Suppressor macrophage (primary cell): ENCODE data around the gene PXDC1.

Experiments
- DNase-seq, 4 experiments: peaks; one replicate each; pipeline ENCODE4 v3.0.0-alpha.2; 2020 to 2022
- total RNA-seq, 17 experiments: gene quantifications; one replicate each; lab custom pipeline; 2026; ENCODE audit warnings: mixed read lengths in 6 of 17, inconsistent platforms in 3 of 17; lab: John Stamatoyannopoulos, UW

PXDC1 gene, protein sequence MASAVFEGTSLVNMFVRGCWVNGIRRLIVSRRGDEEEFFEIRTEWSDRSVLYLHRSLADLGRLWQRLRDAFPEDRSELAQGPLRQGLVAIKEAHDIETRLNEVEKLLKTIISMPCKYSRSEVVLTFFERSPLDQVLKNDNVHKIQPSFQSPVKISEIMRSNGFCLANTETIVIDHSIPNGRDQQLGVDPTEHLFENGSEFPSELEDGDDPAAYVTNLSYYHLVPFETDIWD
- 25.7 to 55.6 (median 36.4) reads per million in 17 experiments for total RNA-seq

DNA sequence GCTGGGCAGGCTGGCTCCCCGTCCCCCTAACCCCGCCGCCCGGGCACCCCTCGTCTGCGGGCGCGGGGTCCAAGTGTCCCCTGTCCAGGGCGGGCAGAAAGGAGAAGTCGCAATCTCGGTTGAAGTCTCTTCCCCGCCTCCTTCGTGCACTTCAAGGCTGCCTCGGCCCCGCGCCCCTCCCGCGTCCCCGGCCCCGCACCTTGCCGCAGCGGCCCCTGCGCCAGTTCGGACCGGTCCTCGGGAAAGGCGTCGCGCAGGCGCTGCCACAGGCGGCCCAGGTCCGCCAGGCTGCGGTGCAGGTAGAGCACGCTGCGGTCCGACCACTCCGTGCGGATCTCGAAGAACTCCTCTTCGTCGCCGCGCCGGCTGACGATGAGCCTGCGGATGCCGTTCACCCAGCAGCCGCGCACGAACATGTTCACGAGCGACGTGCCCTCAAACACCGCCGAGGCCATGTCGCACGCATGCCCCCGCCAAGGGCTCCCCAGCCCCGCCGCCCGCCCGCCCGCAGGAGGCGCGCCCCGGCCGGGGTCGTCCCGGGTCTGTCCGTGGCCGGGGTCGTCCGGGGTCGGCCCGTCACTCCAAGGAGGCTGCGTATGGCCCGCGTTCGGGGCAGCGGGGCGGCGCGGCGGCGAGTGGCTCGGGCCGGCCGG, at the start of gene PXDC1:
Gene PXDC1, minus strand, starts transcription at position 637 of the 653 bp plus-strand sequence. Its CDS starts 182 bp downstream, at position 455.
- peak in 3 of 4 experiments; percentile 63 to 75 (median 68) for DNase-seq

DNA sequence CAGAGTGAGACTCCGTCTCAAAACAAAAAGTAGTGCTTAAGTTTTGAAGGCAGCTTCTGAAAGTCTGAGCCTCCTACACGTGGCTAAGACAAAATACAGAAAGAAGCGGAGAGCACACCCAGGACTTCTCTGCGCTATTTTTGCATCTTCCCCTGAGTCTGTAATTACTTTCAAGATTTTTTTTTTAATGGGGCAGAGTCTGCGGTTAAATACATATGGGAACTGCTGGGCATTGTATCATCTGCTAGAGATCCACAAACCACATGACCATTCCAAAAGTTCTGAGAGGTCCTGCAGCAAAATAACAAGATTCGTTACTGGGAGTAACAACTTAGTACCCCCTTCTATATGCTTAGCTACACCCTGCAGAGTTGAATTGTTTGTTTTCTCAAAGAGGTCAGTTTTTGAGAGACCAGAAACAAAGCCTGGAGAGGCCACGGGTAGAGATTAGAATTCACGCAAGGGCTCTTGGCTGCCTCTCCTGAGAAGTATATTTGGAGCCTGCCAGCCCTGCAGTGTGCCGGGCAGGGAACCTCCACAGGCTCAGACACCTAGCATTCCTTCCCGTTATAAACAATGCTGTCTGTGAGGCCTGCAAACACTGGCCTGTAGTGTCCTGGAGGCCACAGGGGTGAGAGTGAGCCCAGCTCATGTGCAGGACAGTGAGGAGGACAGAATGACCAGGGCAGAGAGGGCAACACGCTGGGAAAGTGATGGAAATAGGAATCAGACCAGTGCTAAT, 49.5 kb upstream of the PXDC1 start:
- no peak for DNase-seq

DNA sequence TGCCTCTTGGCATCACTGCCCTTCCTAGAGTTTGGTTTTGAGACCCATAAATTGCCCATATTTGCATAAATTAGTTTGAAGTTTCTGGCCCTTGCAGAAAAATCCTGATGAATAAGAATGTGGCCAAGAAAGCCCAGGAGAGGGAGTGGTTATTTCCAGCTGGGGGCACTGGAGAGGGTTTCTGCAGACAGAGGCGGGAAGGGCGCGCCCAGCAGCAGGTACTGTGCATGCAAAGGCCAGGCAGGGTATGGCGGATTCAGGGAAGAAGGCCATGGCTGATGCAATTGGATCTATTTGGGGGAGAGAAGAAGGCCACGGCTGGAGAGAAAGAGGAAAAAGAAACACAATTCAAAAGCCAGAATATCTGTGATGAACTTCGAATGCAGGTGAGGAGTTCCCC, 48.2 kb upstream of the PXDC1 start:
- no peak for DNase-seq

DNA sequence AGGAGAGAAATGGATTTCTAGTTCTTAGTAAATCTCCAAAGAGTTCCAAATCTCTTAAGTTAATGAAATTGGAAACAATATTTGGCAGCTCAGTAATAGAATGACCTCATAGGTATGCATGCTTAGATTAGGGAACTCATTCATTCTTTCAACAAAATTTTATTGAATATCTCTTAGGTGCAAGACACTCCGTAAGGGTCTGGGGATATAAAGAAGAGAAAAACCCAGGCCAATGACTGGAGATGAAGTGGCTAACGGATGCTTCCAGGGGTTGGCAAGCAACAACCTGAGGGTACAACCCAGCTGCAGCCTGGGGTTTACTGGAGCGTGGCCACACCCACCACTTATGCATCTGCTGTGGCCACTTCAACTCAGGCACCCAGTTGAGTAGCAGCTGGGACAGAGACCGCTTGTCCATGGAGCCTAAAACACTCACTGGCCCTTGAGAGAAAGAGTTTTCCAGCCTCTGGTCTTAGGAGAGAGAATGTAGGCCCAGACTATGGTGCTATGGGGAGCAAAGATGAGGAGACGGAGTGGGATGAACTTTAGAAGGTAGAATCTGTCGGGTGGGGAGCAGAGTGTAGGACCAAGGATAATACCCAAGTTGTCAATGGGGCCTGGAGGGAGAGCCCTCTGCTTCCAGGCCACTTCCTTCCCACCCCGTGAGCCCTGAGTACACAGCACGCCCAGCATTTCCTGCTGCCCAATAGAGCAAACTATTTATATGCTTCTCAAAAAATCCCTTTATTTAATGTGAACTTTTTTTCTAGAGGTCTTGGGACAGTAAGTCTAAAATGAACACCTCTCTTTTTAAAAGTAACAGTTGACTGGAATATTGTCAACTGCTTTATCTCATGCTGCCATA, 46.8 kb upstream of the PXDC1 start:
- DNase-seq, result peak in 3 of 4 experiments; percentile 35 to 57 (median 53)

DNA sequence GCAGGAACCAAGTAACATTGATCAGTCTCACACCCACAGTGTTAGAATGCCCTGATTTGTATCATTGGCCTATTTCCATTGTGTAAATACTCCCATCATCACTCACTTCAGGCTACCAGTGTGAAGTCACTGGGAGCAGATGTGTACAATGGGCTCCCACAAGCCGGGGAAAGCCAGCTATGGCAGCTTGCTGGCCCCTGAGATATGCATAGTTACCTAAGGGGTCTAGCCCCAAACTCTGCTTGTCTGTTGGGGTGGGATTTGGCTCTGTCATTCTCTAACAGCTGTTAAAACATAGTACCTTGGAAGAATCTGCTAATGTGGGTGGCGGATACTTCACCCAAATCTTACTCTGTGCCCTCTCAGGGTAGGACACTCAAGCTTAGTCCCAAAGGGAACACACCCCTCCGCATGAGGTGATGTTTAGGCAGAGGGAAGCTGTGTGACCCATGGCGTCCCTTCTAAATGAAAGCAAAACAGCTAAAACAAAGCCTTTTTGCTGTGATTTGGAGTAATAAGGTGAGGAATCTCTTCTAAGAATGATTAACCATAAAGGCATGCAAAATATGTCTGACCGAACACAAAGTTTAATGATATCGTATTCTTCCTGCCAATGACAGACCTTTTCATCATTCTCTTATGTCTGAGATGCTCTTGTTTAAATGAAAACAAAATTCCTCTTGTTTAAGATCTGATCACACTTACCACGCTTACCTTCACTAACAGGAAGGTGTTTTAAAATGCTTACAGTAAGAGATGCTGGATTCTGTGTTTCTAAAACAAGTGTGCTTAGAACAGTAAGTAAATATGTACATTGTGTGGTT, 45.9 kb upstream of the PXDC1 start:
- no peak for DNase-seq

DNA sequence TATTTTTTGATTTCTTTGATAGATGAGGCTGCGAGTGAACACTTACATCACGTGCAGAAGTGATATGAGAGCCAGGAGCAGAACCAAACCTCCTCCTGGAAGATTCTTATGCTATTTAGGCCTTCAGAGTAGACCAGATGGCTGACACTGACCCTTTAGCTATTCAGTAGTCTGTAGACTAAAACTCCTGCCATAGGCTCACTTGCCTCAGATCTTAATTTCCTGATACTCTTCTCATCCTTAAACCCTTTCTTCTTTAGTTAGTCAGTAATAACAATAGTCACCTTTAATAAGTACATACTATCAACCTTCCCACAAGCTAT, 45.2 kb upstream of the PXDC1 start:
- DNase-seq, result no peak

DNA sequence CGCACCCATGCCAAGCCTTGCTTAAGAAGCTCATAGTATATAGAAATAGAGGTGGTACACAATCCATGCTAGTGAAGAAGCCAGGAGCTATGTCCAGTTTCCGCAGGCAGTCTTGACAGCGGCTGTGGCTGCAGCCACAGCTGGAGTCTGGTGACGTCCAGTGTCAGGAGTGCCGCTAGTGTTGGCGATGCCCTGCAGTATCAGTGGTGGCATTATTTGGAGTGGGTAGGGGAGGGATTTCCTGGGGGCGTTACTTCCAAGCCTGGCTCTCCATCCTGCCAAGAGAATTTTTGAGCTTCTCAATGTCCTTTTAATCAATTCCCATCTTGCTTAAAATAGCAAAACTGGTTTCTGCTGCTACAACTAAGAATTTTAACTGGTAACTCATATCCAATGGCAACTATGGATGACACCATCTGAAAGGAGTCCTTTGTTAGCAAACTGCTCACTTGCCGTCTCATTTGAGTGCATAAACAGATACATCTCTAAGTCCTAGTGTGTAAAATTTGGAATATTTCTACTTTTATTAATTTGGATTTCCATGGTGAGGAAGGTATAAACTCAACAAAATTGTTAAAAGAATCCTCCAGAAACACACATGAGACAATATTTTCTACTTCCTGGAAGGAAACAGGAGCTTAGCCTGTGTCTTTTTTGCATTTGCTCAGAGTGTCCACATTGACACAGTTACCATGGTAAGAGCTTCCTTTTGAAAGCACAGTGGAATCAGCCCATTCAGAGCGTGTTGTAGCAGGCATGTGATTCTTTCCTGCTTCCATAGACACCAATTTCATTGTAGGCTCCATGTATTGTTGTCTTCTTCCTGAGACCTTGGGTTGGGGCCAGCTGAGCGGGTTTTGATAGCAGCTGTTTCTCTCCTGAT, 44.6 kb upstream of the PXDC1 start:
- DNase-seq, result no peak

DNA sequence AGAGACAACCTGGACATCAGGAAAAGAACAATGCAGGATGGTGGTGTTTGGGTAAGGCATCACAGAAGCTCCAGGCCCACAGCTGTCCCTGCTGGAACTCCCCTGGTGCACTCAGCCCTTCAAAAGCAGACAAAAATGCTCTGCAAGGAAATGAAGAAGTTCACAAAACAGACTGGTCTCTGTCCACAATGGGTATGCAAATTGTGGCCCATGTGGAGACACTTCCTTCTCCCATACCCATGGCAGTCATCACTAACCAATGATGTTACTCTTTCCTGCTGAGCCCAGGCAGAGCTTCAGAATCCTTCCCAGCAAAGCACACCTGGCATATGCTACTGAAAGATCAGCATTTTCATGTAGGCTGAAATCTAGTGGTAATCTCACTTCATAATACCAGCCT, 42.6 kb upstream of the PXDC1 start:
- DNase-seq, result peak; percentile 64 to 81 (median 72)

DNA sequence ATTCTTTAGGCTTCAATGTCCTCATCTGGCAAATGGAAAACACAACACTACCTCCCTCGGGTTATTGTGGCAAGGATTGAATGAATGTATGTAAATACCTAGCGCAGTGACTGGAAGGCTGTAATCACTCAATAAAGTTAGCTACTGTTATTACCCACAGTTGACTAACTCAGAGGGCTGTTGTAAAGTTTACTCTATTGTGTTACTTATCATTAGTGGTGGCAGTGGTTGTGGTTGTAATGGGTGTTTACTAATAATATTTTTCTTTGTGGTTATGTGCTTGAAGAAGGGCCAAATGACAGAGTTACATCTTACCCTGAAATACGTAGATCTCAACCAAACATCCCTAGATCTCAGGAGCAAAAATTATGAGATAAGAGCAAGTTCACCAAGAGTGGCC, 42.0 kb upstream of the PXDC1 start:
- DNase-seq, result no peak

DNA sequence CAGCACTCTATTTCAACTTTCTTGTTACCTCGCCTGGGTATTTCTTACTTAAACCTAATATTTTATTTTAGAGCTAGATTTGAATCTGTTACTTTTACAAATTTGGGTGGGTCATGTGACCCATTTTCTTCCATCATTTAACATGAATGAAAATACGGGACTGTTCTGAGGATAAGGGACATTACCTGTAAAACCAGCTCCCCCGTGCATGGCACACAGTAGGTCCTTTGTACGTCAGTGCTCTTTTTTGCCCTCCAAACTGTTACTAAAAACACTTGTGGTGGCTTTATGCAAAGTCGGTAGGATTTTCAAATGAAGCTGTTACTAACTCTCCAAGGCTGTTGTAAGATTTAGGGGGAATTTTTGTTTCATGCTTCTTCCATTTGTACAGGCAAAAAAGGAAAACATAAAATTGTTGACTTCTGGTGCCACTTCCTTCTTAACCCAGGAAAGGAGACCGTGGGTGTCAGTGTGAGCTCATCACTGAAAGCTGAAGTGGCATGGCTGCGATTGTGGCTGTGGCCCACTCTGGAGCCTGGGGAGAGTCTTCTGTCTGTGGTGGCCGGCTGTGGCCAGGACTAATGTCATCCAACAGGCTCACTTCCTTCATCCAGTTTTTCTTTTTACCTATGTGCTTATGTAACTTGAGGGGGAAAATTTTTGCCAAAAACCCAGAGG, 40.2 kb upstream of the PXDC1 start:
- peak; percentile 85 to 94 (median 92) for DNase-seq

DNA sequence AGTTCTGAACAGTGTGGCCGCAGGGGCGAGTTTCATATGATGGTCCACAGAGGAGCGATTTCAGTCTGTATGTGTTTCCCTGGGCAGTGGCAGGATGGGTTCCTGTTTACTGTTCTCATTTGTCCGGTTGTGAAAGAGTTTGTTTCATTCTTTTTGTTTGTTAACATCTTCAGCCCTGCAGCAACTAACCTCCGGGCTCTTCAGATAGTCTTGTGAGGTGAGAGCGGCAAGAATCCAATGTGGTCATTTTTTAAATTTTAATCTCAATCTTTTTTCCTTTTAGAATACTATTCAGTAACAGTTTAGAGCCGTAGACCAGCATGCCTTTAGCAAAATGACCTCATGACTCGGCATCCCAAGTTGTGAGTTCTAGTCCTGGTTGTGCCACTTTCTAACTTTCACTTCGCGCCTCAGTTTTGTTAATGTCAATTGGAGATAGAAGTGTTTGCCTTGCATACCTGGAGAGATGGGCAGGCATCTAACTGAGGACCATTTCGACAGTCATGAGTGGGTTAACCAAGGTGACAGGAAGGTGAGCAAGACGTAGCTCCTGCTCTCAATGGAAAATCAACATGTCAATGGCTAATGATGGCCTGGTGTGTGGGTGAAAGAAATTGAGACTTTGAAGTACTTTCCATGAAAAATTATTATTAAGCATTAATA, 38.5 kb upstream of the PXDC1 start:
- no peak for DNase-seq

DNA sequence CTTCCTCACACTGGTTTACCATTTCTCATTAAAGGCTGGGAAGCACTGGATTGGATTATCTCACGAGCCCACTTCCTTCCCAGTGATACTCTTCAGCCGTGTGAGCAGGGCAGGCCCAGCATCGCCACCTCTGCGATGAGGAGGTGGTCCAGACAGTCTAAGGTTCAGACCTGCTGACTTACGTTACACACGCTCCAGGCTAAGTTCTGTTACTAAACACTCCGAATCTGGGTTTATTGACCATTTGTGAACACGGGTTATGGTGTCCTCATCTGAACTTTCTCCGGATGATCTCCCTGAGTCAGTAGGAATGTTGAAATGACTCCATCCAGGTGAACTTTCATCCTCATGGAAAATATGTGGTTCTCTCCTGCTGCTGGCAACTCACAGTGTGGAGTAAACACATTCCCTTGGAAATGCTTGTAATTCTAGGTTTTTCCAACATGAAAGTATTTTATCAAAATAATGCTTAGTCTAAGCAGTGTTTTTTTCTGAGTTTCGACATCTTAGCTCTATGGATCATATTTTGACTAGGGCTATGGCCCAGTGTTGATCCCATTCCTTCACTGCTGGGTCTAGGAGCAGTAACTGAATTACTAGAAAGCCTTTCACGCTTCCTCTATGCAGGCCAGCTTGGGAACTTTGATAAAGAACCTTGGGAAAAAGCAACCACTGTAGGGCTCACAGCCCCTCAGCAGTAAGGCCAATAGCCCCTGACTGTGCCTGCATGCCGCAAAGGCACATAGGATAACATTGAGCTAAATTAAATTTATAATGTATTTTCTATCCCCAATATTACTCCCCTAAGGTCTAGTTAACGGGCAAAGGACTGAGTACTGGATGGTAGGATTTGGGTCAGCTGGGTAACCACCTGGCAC, 37.7 kb upstream of the PXDC1 start:
- DNase-seq, result no peak

DNA sequence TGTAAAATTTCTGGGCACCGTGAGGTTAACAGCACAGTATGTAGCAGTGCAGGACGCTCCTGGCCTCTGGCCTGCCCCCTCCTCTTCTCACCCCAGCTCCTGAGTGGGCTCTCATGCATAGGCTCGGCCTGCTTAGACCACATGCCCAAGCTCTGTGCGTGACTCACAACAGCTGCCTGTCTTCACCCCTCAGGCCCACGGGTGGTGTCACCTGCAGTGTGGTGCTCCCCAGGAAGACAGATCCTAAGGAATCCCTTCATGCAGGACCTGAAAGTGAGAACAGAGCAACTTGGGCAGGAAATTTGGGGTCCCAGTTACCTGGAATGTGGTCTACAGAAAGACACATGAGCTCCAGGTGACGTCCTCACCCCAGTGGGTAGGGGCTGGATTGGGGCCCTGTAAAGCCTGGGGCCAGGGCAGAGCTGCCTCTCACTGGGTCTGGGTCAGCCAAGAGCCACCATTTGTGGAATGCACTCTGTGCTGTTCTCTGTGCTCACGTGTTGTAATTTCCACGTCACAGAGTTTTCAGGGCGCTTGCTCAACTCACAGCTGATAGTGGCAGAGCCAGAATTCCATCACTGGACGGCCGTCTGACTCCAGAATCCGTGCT, 37.0 kb upstream of the PXDC1 start:
- no peak for DNase-seq

DNA sequence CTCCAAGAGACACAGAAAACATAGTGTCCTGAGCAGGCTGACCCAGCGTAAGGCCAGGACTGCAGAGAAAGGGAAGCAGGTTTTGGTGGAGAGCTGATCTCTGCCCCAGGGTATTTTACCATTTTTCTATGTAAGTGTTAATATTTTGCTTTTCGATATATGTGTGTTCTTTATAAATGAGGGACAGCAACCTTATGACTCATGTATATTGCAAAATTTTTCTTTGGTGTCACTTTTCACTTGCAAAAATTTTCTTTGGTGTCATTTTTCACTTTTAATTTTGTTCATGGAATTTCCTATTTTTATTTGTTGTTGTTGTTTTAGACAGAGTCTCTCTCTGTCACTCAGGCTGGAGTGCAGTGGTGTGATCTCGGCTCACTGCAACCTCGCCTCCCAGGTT, 34.6 kb upstream of the PXDC1 start:
- DNase-seq, result no peak

DNA sequence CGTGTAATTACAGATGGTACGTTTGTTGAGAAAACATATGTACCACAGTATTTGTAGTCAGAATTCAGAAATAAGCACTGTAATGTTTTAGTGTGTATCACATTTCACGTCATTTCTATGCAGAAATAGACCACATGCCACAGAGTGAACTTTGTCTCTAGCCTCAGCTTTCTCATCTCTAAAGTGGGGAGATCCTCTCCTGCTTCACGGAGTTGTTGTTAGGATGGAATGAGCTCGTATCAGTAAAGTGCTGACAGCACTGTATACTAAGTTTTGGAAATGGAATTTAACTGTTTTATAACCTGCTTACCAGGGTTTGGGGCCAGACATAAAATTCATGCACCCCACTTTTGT, 34.2 kb upstream of the PXDC1 start:
- DNase-seq, result no peak

DNA sequence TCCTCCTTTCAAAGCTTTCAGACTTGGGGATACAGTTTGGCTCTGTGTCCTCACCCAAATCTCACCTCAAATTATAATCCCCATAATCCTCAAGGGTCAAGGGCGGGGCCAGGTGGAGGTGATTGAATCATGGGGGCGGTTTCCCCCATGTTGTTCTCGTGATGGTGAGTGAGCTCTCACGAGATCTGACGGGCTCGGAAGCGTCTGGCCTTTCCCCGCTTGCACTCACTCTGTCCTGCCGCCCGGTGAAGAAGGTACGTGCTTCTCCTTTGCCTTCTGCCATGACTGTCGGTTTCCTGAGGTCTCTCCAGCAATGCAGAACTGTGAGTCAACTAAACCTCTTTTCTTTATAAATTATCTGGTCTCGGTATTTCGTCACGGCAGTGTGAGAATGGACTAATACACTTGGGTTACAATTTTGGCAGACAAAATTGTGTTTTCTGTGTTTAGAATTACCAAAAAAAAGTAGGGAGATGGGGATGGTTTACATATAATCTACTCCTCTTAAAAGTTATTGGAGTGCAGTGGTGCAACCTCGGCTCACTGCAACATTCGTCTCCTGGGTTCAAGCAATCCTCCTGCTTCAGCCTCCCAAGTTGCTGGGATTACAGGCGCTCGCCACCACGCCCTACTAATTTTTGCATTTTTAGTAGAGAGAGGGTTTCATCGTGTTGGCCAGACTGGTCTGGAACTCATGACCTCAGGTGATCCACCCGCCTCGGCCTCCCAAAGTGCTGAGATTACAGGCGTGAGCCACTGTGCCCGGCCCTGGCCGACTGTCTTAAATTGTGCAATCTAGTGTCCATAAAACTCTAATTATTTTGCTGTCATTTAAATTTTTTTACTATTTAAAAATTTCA, 33.6 kb upstream of the PXDC1 start:
- DNase-seq, result no peak

DNA sequence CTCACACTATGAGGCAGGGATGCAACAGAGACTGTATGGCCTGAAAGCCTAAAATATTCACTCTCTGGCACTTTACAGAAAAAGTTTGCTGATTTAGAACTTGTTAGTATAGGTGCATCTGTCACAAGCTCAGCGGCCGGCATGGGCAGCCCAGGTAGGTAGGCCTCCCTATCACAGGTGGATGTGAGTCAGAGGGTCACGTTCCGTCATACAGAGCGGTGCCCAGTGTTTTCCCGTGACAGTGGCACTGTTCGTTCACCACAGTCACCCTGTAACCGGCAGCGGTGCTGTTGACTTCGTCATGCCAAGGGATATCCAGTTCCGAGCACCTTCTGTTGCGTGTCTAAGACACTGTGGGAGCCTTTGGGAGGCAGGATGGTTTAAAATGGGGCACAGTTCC, 32.9 kb upstream of the PXDC1 start:
- DNase-seq, result no peak
